HG03060 (cell line): ENCODE results near the gene ULK4.
"Not testable (repeated sequence)": the region's sequence is repeated elsewhere in the genome, so short reads cannot be mapped to it uniquely, and the experiment has no call there.

Experiments used
- ATAC-seq: cut with Tn5 transposase; IDR thresholded peaks from one replicate; pipeline ENCODE4 v1.9.1; 2021; ENCODE audit warnings: low read depth, moderate number of reproducible peaks; ENCODE audit not compliant: unreplicated experiment

The ULK4 gene

DNA sequence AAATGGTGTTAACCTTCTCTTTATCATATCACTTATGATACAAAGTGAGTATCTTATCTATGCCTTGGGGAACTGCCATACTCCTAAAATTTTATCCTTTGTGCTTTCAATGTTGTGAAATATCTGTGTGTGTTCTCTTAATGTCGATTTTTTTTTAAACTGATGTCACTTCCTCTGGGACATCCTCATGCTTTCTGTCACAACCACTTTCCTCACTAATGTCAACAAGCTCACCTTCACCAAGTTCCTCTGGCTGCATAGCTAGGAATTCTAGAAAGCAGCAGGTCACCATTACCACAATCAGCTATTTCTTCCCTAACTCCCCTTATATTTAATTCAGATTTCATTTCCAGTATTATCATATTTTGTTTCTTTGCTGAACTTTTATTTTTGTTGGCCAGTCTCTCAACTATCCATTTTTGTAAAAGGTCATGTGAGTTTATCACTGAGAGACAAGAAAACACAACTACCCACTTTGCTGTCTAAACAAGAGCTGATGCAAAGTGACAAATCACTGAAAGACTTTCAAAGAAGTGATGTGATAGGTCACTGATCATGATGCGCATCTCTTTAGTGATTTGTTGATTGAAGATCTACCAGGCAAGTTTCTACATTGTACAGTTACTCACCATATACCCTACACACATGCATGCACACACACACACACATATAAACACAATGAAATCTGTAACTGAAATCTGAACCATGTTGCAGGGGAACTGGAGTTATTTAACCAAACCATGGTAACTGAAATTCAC, 369.0 kb downstream of the ULK4 start:
- no peak for ATAC-seq

DNA sequence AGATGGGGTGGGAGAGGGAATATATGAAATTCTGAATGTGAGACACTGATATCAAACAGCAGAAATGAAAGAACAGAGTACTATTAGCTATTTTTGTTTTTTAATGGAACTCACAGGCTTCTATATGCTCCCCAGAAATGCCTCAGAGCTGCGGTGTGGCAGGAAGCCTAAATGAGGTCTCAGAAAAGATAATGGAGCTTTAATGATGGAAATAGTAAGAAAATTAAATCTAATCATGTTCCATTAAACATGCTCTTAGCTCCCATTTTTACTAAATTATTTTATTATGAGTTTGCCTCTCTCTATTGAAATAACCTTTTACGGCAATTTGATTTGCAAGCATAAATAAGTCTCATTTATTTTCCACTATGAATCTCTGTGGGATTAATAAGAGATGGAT, 378.9 kb downstream of the ULK4 start:
- ATAC-seq = no peak

DNA sequence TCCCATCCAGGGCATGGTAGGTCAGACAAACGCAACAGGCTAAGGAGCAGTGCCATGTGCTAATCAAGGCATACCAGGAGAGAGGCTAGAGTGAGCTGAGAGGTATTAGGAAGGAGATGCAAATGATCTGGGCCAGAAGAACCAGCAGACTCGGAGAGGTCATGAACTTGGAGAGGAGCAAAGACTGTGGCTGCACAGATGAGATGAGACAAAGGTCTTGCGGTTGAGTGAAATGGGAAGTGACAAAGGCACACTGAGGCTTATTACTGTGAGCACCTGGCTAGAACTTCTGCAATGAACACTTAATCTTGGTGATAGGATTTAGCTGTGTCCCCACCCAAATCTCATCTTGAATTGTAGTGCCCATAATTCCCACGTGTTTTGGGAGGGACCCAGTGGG, 380.2 kb downstream of the ULK4 start:
- peak; percentile 98 for ATAC-seq

DNA sequence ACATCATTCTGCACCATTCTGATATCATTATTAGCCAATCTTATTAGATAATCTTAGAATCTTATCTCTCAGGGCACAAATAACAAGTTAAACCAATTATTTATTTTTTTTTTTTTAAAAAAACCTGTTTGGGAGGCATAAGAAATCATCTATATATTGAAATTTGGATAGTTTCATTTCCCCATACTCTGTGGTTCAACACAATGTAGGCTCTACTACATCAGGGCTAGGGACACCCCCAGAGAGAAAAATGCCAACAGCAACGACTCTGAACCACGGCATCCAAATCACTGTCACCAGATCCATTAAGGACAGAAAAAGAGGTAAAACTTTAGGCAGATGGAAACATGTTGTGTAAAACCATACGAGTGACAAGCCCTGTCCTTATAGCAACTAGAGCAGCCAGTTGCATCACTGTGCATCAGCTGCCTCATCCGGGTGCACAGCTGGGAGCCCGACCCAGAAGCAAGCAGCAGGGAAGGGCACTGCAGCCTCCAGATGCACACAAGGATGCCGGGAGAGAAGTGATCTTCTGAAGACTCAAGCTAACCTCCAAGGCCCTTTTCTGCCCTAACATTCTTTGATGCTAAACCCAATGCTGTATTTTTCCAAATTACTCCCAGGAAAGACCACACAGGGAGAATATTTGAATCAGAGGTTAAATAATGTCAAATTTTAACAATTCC, 381.5 kb downstream of the ULK4 start:
- ATAC-seq = no peak

DNA sequence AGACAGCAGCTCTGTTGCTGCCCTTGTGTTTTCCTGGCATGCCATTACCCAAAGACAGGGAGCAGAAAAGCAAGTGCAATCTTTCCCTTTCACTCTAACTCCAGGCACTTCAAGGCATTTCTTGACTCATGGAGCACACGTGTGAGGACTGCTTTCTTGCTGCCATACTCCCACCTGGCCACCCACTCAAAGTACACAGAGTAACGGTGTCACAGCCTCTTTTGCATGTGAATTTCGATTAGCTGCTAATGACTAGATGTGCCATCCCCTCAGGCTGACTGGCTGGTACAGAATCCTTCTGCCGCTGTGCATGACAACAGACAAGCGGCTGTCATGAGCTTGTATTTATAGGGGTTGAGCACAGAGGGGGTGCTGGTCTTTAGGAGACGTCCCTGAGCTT, 382.0 kb downstream of the ULK4 start:
- no peak for ATAC-seq

DNA sequence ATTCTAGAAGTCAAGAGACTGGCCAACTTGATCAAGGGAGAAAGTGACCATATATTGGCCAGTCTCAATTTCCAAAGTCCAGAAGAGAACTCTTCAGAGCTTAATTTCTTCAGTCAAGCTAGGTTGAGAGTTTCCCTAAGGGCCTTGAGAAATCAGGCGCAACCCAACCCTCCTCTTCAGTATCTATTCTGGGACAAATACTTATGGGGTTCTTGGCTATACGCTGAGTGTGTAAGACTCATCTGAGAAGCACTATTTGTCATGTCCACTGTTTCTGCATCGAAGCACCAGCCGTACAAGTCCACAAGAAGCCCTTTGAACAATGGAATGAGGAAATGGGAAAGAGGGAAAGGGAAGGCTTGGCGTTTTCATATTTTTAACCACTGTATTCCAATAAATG, 383.1 kb downstream of the ULK4 start:
- no peak for ATAC-seq

DNA sequence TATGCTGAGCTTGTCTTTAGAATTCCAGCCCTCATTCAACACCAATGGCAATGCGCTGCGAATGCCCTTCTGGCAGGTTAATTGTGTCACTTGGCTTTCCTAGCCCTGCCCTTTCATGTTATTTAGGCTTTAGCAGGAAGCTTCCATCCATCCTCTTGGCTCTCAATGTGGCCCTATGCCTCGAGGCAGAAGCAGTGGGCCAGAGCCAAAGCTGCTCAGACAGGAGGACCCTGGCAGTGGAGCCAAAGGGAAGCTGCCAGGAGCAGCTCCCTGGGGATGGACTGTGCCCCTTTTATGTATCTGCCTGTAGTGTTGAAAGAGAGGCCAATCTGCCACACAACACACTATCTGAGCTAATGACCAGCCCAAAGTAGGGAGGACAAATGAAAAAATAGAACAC, 386.2 kb downstream of the ULK4 start:
- ATAC-seq = no peak

DNA sequence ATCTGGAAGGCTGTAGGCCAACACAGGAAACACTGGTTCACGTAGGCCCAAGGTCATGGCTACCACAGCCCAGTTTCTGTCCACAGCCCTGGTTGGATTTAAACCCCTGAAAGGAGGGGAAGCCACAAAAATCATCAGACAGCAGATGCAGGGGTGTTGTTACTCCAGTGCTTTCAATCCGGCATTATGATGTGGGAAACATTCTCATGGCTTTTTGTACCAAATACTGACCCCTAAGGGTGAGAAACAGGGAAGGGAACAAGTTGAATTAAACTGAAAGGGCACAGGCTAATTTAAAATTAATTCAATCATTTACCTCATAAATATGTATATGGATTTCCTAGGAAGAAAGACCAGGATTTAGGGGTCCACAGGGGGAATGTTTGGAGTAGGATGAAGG, 387.0 kb downstream of the ULK4 start:
- ATAC-seq = no peak

DNA sequence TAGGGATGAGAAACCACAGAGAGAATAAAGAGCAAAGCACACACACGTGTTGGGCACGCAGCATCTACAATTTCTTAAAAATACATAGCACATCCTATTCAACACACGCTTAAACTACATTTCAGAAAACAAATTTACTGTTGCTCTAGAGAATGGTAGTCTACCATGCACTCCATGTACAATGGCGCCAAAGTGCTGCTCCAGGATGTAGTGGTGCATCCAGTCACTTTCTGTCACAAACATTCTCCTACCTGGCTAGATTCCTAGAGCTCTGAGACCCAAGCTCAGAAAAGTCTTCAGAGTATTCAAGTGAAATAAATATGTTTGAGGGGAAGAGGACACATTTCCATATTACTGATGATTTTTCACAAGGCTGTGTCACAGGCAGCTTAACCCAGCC, 388.3 kb downstream of the ULK4 start:
- no peak for ATAC-seq

DNA sequence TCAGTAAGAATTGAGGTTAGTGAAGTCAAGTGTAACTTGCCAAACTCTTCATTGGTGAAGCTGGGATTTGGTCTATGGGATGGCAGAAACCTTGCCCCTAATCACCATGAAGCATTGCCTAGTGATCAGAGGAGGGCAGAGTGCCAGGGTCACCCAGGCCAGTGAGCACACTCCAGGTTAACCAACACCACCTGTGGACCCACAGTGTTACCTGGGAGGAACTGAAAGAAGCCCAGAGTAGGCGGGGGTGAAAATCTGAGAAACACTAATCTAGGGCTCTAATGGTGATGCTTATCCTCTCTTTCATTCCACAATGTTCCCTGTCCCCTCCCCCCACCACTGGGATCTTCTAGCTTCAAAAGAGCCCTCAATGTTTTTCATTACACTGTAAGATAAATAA, 389.8 kb downstream of the ULK4 start:
- ATAC-seq = no peak

DNA sequence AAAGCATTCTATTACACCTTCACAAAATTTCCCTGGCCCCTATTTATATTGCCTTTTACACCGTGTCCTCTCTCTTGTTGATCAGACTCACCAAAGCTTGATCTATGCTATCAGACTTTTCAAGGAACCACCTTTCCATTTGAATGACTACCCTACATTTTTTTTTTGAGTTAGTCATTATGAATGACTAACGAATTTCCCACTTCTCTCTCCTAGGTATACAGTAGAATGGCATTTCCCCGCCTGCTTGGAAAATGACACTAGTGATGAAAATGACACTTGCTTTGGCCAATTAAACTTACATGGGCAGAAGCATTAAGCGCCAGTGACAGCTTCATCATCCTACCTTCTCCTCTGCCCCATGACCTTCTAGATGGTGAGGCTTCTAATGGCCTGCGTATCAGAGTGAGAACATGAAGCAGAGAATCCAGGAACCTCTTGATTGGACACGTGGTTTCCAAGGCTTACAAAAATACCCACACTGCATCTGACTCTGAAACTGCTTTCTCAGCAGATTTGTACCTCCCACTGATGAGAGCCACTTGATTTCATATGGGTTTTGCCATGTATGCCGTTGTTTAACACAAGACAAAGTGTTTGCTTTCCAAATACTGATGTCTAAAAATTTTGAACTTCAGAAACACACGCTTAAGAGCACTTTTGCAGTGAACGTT, 392.1 kb downstream of the ULK4 start:
- no peak for ATAC-seq

DNA sequence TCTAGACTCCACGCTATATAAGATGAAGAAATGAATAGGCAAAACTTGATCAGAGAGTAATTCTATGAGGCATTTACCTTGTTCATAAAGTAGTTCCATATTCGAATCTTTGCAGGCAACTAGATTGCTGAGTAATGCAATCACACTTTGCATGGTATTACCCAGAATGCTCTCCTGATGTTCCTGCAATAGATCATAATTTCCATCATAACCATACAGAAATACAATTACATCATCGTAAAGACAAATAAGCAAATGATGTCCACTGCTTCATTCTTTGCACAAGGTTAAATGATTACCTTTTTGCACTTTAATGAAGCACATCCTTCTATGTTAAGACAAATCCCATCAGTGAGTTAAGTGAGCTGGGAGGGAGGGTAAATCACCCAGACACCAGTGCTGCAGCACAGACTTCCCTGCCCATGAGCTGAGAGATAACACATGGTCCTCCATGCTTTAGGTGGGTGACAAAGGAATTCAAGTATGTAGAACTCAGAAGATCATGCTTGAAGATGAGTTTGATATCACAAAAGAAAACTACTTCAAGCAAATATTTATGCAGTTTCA, 395.9 kb downstream of the ULK4 start:
- no peak for ATAC-seq

DNA sequence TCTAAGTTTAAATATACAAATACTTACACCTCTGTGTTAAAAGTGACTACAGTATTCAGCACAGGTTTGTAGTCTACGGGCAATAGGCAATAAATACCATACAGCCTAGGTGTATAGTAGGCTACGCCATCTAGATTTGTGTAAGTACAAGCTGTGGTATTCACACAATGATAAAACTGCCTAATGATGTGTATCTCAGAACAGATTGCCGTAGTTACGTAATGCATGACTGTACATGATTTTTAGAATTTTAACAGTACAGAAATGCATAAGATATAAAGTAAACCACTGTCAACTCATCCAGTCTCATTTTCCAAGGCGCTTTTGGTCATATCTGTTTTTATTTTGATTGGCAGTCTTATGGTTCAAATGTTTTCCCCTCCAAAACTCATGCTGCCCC, 396.9 kb downstream of the ULK4 start:
- no peak for ATAC-seq

DNA sequence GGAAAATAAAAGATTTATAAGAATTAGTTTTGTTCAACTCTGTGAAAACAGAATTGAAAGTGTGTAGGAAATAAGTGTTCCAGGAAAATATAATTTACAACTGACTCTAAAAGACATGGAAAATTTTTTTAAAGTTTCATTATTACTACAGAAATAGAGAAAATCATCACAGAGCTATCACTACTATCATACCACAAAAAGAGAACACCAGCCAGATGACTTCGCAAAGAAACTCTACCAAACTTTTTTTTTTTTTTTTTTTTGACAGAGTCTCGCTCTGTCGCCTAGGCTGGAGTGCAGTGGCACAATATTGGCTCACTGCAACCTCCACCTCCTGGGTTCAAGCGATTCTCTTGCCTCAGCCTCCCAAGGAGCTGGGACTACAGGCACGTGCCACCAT, 405.7 kb downstream of the ULK4 start:
- not testable (repeated sequence) for ATAC-seq

DNA sequence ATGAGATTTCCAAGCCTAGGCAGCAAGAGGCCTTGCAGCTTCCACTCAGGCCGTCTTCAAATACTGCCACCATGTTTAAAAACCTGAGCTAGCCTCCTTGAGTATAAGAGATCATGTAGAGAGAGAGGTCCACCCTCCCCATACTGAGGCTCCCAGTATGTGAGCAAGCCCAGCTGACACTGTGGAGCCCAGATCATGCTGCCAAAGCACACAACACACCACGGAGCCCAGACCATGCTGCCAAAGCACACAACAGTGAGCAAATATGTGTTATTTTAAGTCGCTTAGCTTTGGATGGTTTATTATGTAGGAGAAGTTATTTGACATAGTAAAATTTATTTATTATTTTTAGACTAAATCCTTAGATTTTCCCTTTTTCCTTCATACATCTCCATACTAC, 428.9 kb downstream of the ULK4 start:
- ATAC-seq = no peak

DNA sequence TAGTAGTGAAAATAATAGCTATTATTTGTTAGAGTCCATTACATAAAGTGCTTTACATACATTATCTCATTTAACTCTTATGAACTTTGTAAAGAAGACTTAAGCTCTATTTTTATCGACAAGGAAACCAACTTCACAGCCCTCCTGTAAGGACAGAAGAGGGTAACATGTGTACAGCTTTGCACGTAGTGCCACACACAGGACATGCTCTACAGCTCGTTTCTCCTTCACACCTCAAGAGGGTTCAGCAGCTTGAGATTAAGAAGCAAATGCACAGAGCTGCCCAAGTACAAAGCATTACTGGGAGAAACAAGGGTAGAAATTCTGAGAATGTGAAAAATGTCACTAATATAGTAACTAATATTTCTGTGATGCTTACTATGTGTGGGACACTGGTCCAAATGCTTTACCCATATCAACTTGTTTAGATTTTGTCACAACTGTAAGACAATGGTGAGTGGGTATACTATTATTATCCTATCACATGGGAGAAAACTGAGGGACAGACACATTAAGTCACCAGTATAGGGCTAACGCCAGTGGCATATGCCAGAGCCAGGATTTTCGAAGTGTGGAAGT, 434.8 kb downstream of the ULK4 start:
- no peak for ATAC-seq

DNA sequence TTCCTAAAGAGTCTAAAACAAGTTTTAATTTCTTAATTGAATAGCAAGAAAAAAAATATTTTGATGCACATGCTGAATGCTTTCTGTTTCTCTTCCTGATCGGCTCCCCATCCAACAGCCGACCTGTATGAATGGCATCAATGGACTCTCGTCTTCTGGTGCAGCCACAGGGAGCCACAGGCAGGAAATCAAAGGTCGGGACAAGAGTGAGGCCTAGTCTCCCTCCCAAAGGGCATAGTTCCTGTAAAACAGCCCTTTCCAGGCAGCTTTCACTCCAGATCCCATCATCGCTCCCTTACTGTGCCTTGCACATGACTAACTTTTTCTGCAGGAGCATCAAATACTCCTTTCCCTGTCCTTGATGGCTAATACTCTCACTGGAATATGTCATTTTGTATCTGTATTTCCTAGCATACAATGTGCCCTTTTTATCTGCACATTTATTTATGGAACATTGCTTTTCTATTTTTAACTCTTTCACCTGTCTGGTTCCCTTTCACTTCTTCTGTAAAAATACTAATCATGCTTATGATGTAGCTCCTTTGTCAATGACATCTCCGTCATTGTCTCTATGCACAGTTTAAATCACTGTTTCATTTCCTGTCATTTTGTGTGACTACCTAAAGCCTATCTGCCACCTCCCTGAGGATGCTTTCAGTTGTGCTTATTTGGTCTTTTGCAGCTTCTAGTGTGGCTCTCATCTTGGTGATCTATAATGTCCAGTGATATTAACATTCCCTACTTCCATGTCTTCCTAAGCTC, 436.4 kb downstream of the ULK4 start:
- no peak for ATAC-seq

DNA sequence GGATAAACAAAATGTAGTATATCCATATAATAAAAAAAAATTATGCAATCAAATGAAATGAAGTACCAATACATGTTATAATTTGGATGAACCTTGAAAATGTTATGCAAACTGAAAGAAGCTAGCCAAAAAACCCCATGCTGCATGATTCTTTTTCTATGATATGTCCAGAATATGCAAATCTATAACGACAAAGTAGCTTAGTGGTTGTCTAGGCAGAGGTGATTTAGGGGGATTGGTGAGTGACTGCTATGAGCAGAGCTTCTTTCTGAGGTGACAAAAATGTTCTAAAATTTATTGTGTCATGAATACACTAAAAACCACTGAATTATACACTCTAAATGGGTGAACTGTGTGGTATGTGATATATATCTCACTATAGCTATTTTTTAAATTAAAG, 438.0 kb downstream of the ULK4 start:
- ATAC-seq = no peak

DNA sequence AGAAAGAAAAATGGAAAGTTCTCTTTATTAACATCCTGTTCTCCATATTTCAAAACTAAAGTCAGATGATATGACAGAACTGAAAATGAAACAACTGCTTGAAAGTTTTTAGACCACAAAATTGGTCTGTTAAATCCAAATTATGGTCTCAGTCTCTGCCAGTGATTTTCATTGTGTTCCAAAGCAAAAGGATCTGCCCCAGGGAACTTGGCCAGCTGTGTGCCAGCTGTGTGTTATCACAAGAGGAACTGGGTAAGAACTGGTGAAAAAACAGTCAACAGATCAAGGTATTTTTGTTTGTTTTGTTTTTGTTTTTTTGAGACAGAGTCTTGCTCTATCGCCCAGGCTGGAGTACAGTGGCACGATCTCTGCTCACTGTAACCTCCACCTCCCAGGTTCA, 439.3 kb downstream of the ULK4 start:
- peak; percentile 65 for ATAC-seq

DNA sequence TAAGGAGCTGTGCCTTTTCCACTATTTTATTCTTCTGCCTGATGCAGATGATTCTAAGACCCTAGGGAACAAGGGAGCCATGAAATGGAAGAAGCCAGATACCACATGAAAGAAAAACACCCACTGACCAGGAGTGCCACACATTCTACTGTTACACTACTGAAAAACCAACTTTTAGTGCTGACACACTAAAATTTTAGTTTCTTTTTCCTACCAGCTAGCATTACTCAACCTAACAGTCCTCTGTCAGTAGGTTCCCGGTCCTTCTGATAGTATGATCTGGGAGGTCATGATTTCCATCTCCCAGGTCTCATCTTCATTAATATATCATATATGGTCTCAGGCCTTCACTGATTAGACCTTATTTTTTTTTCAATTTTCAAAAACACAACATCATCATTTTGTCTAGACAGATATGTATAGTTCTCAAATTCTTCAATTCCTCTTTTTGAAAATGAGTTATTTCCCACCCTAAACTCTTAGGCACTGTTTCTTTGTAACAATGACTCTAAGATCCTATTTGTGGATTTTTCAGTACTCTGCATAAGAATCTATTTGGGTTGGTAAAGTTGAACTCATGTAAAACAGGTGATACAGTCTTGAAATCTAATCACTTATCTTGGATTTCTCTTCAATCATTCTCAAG, 440.8 kb downstream of the ULK4 start:
- ATAC-seq = no peak
